H1 (cell line): Measurements from ENCODE around the gene TMBIM6. TPM values are rescaled to one million over a fixed set of nuclear protein-coding genes. Genes with fewer than 3 reads are reported as not detected.

ENCODE experiments used
- CTCF ChIA-PET: fragments of 300-600 bp; sonication (Branson Sonifier 250); formaldehyde crosslinking; loops from one replicate; lab custom pipeline; 2021; ENCODE audit not compliant: partially characterized antibody; lab: Charles Lee
- POLR2A ChIA-PET: fragments of 300-600 bp; sonication (Branson Sonifier 250); formaldehyde crosslinking; loops from one replicate; lab custom pipeline; 2021; ENCODE audit warnings: inconsistent platforms; ENCODE audit not compliant: partially characterized antibody; lab: Charles Lee
- DNase-seq, 2 experiments: peaks; one replicate each; pipeline versions ENCODE4 v3.0.0 to v3.0.0-alpha.2; 2010 to 2022; ENCODE audit warnings: low spot score in 2 of 2, low read depth in 1 of 2, mixed read lengths in 1 of 2
- FAIRE-seq: peaks from 2 replicates; lab custom pipeline; 2011; peaks lifted over from hg19 to GRCh38; lab: Jason Lieb, UNC
- H2AFZ ChIP-seq: 2 replicates; pipeline ENCODE4 v1.8.1; 2012; ENCODE audit warnings: low read length, inconsistent platforms
- H2AK5ac ChIP-seq: 2 replicates; pipeline ENCODE4 v1.6.1; 2013; ENCODE audit warnings: low read depth, low read length
- H2BK120ac ChIP-seq: replicated peaks from 2 replicates; pipeline ENCODE3; 2013; ENCODE audit warnings: low read depth, low read length, inconsistent platforms
- H2BK12ac ChIP-seq: 2 replicates; pipeline ENCODE4 v1.6.1; 2013; ENCODE audit warnings: low read depth, low read length
- H2BK15ac ChIP-seq: 2 replicates; pipeline ENCODE4 v1.6.1; 2013; ENCODE audit warnings: low read length
- H2BK20ac ChIP-seq: 2 replicates; pipeline ENCODE4 v1.6.1; 2013; ENCODE audit warnings: low read length
- H2BK5ac ChIP-seq: 2 replicates; pipeline ENCODE4 v1.6.1; 2013; ENCODE audit warnings: low read depth, low read length
- H3K14ac ChIP-seq: 2 replicates; pipeline ENCODE4 v1.6.1; 2013; ENCODE audit warnings: inconsistent platforms; ENCODE audit not compliant: insufficient read length
- H3K18ac ChIP-seq: 2 replicates; pipeline ENCODE4 v1.6.1; 2013; ENCODE audit warnings: low read length; ENCODE audit errors: extremely low read depth
- H3K23ac ChIP-seq: 2 replicates; pipeline ENCODE4 v1.6.1; 2013; ENCODE audit warnings: inconsistent platforms; ENCODE audit not compliant: insufficient read length
- H3K23me2 ChIP-seq: 2 replicates; pipeline ENCODE4 v1.6.1; 2013; ENCODE audit warnings: low read depth, low read length
- H3K27ac ChIP-seq: 2 replicates; pipeline ENCODE4 v1.6.1; 2011; ENCODE audit warnings: low read depth, low read length, inconsistent platforms
- H3K27me3 ChIP-seq, 4 experiments: replicated peaks in 1 of 4; 1 replicate in 1 of 4; 2 replicates in 3 of 4; pipeline versions ENCODE4 v1.6.1 to v1.8.1; 2011 to 2013; ENCODE audit warnings: low read length in 3 of 4, mild to moderate bottlenecking in 3 of 4, inconsistent platforms in 2 of 4, mixed read lengths in 2 of 4, moderate library complexity in 1 of 4; ENCODE audit not compliant: control insufficient read depth in 3 of 4, insufficient read depth in 3 of 4; ENCODE audit errors: extremely low read depth in 1 of 4
- H3K36me3 ChIP-seq, 4 experiments: 2 replicates each; pipeline versions ENCODE4 v1.6.1 to v1.8.1; 2011 to 2013; ENCODE audit warnings: mild to moderate bottlenecking in 4 of 4, low read length in 3 of 4, moderate library complexity in 2 of 4, control low read depth in 1 of 4, inconsistent platforms in 1 of 4; ENCODE audit not compliant: insufficient read depth in 4 of 4, control insufficient read depth in 2 of 4
- H3K4ac ChIP-seq: replicated peaks from 2 replicates; pipeline ENCODE3; 2013; ENCODE audit warnings: low read length, low read depth, mixed read lengths, inconsistent platforms; ENCODE audit not compliant: insufficient read length
- H3K4me1 ChIP-seq, 4 experiments: replicated peaks in 1 of 4; 1 replicate in 1 of 4; 2 replicates in 3 of 4; pipeline versions ENCODE4 v1.6.1 to v1.8.1; 2011 to 2013; ENCODE audit warnings: low read length in 3 of 4, inconsistent platforms in 2 of 4, mixed read lengths in 1 of 4; ENCODE audit not compliant: insufficient read depth in 4 of 4, control insufficient read depth in 3 of 4
- H3K4me2 ChIP-seq, 2 experiments: 2 replicates each; pipeline versions ENCODE4 v1.6.1 to v1.8.1; 2011 to 2013; ENCODE audit warnings: low read depth in 2 of 2, low read length in 2 of 2, control low read depth in 1 of 2, inconsistent platforms in 1 of 2, mild to moderate bottlenecking in 1 of 2; ENCODE audit not compliant: insufficient read depth in 1 of 2
- H3K4me3 ChIP-seq, 4 experiments: fragments of 200-600, 300-600 bp in 1 of 4; sonication (generic), shearing (Covaris generic), sonication (Bioruptor Twin) in 1 of 4; 2 replicates each; pipeline versions ENCODE4 v1.5.1 to v1.8.1; 2011 to 2016; ENCODE audit warnings: low read length in 4 of 4, low read depth in 3 of 4, control low read depth in 2 of 4, inconsistent platforms in 2 of 4, mild to moderate bottlenecking in 2 of 4, mixed read lengths in 1 of 4, moderate library complexity in 1 of 4; ENCODE audit not compliant: insufficient read depth in 2 of 4; ENCODE audit errors: extremely low read depth in 1 of 4
- H3K56ac ChIP-seq: replicated peaks from 2 replicates; pipeline ENCODE3; 2013; ENCODE audit warnings: low read depth, mild to moderate bottlenecking, mixed read lengths, low read length, inconsistent platforms; ENCODE audit not compliant: insufficient read length
- H3K79me1 ChIP-seq: 2 replicates; pipeline ENCODE4 v1.6.1; 2013; ENCODE audit warnings: low read depth, low read length, control low read depth
- H3K79me2 ChIP-seq, 2 experiments: 2 replicates each; pipeline versions ENCODE4 v1.6.1 to v1.8.1; 2012 to 2013; ENCODE audit warnings: low read length in 2 of 2, mild to moderate bottlenecking in 2 of 2, inconsistent platforms in 1 of 2; ENCODE audit not compliant: insufficient read depth in 2 of 2, control insufficient read depth in 1 of 2
- H3K9ac ChIP-seq, 4 experiments: replicated peaks in 1 of 4; 1 replicate in 1 of 4; 2 replicates in 3 of 4; pipeline versions ENCODE4 v1.6.1 to v1.8.1; 2011 to 2013; ENCODE audit warnings: low read depth in 3 of 4, low read length in 3 of 4, control low read depth in 2 of 4, mild to moderate bottlenecking in 2 of 4, moderate library complexity in 2 of 4, inconsistent platforms in 1 of 4; ENCODE audit errors: extremely low read depth in 1 of 4
- H3K9me3 ChIP-seq, 2 experiments: 2 replicates each; pipeline versions ENCODE4 v1.6.1 to v1.8.1; 2012 to 2013; ENCODE audit warnings: mild to moderate bottlenecking in 2 of 2, moderate library complexity in 2 of 2, control low read depth in 1 of 2, inconsistent platforms in 1 of 2, low read depth in 1 of 2, low read length in 1 of 2, mixed read lengths in 1 of 2; ENCODE audit not compliant: insufficient read depth in 2 of 2
- H4K20me1 ChIP-seq, 2 experiments: replicated peaks in 1 of 2; 2 replicates each; pipeline versions ENCODE3 to v1.8.1; 2011 to 2013; ENCODE audit warnings: inconsistent platforms in 2 of 2, low read length in 2 of 2, mild to moderate bottlenecking in 1 of 2; ENCODE audit not compliant: insufficient read depth in 2 of 2, control insufficient read depth in 1 of 2
- H4K5ac ChIP-seq: 2 replicates; pipeline ENCODE4 v1.6.1; 2013; ENCODE audit warnings: low read length, low read depth, mixed read lengths, inconsistent platforms; ENCODE audit not compliant: insufficient read length
- H4K8ac ChIP-seq: 2 replicates; pipeline ENCODE4 v1.8.0; 2013; ENCODE audit warnings: mild to moderate bottlenecking, moderate library complexity, low read length, inconsistent platforms; ENCODE audit not compliant: insufficient read depth; ENCODE audit errors: extremely low read depth
- H4K91ac ChIP-seq: replicated peaks from 2 replicates; pipeline ENCODE3; 2013; ENCODE audit warnings: low read length, mixed read lengths, inconsistent platforms; ENCODE audit not compliant: insufficient read length
- ASH2L ChIP-seq: fragments of 200-600, 300-600 bp; sonication (generic); IDR thresholded peaks from one replicate; pipeline ENCODE4 v1.7.1; 2017; ENCODE audit warnings: low read length
- POLR2A ChIP-seq, 2 experiments: IDR thresholded peaks; 1 replicate in 1 of 2; 2 replicates in 1 of 2; pipeline ENCODE4 v1.6.1; 2011; ENCODE audit warnings: low read depth in 2 of 2, low read length in 2 of 2, mild to moderate bottlenecking in 2 of 2; ENCODE audit errors: control extremely low read depth in 1 of 2
- SAP30 ChIP-seq: fragments of 300-600 bp; sonication (generic); IDR thresholded peaks from 2 replicates; pipeline ENCODE4 v1.7.1; 2012; ENCODE audit warnings: low read length, moderate library complexity, mild to moderate bottlenecking, inconsistent platforms; ENCODE audit not compliant: insufficient read depth, insufficient replicate concordance
- SIN3A ChIP-seq, 2 experiments: IDR thresholded peaks in 1 of 2; conservative IDR thresholded peaks in 1 of 2; 2 replicates each; pipeline ENCODE4 v1.6.1; 2011 to 2012; ENCODE audit warnings: low read length in 2 of 2, improper control_type of control experiment in 1 of 2, low read depth in 1 of 2, mild to moderate bottlenecking in 1 of 2
- TEAD4 ChIP-seq: IDR thresholded peaks from 2 replicates; pipeline ENCODE4 v1.6.1; 2012; ENCODE audit warnings: low read depth, low read length, inconsistent platforms, mixed read lengths
- whole genome bisulfite sequencing, 2 experiments: shearing (Covaris generic) in 1 of 2; methylation state at CpG; one replicate each; pipeline versions ENCODE4 v1.1.6 to v1.1.7; 2013 to 2015; ENCODE audit warnings: low lambda C conversion rate in 2 of 2, mixed read lengths in 2 of 2, inconsistent platforms in 1 of 2, low coverage in 1 of 2, missing lambda C conversion rate in 1 of 2; ENCODE audit not compliant: insufficient replicate concordance in 2 of 2, insufficient coverage in 1 of 2, insufficient read length in 1 of 2; ENCODE audit errors: extremely low coverage in 1 of 2, missing lambda C conversion rate in 1 of 2; 5-methylcytosine and 5-hydroxymethylcytosine counted together
- polyA plus RNA-seq, 7 experiments: library from polyadenylated mRNA; depleted of rRNA in 3 of 7; stranded (reverse) in 5 of 7; unstranded in 2 of 7; fragments of >200 nt in 5 of 7; fragments of 200-250 nt in 2 of 7; gene quantifications; 1 replicate in 5 of 7; 2 replicates in 1 of 7; 4 replicates in 1 of 7; pipeline versions ENCODE4 v1.2.1 to v1.2.3, GENCODE V29; 2011 to 2013; ENCODE audit warnings: missing spikeins in 2 of 7, mixed read lengths in 2 of 7
- total RNA-seq: library from RNA; stranded (reverse); fragmentation: NEBNext Ultra II Directional; extraction: Animal tissue kit (Norgen Biotek cat#: 25700); gene quantifications from 2 replicates; pipeline ENCODE4 v1.2.1, GENCODE V29; 2021

Gene TMBIM6
- total and polyA plus RNA-seq, 2 of the 8 experiments (the other 6 are each of a cell fraction or from before 2014, with no cell fraction given): 423 to 556 TPM

- TF ChIP-seq SIN3A (conservative IDR thresholded peaks at IDR 0.05 in 1 of 2, IDR thresholded peaks at IDR 0.05 in 1 of 2; ENCODE audit: low read depth in 1 of 2, low read length in 2 of 2): peak in 1 of 2 experiments; percentile 51; a peak in 1 of 4 replicates
- TF ChIP-seq POLR2A (IDR thresholded peaks at IDR 0.05; ENCODE audit: control extremely low read depth in 1 of 2, low read depth in 2 of 2, low read length in 2 of 2): 0 out of 3 replicates have a peak, but pooled peaks of 1 of the 2 experiments have one; percentile 58
- no peak for TF ChIP-seq TEAD4
- peak; percentile 57 for TF ChIP-seq ASH2L
- peak; percentile 56 for TF ChIP-seq SAP30
- Histone ChIP-seq H3K23me2 (peaks cover 10% of the 10 kb centered on the region), H3K79me2 (peaks cover 9 to 51% of the 10 kb centered on the region in 2 experiments), H4K20me1 (peaks cover 3 to 10% of the 10 kb centered on the region in 2 experiments), H3K18ac (no peak overlapping the region; the same call in 1 of the 2 replicates), H3K9me3 (no peaks in the 10 kb centered on the region), H3K27me3 (peaks cover 1 to 9% (median 6%) of the 10 kb centered on the region in 4 experiments), H4K5ac (peak overlapping the region; percentile 19), H2BK12ac (no peak overlapping the region), H2AFZ (no peak overlapping the region), H2BK120ac (no peak overlapping the region), H3K79me1 (no peaks in the 10 kb centered on the region; the same call in 1 of the 2 replicates), H3K4me3 (peak overlapping the region; percentile 53 to 82 (median 75)), H2AK5ac (no peak overlapping the region), H3K14ac (no peak overlapping the region), H3K9ac (peak overlapping the region; percentile 58 to 80 (median 64); a peak in 6 of 7 replicates), H2BK15ac (no peak overlapping the region), H3K4me1 (peaks cover 3 to 27% (median 8%) of the 10 kb centered on the region in 4 experiments), H3K23ac (no peak overlapping the region), H3K4ac (peak overlapping the region; percentile 0), H4K91ac (peak overlapping the region; percentile 71), H4K8ac (peak overlapping the region; percentile 94), H3K4me2 (peak overlapping the region; percentile 64 to 90), H2BK5ac (no peak overlapping the region), H3K56ac (peak overlapping the region; percentile 17), H2BK20ac (no peak overlapping the region), H3K36me3 (no peaks in the 10 kb centered on the region), H3K27ac (no peak overlapping the region)
- DNase-seq (peak in 1 of 2 experiments; percentile 70), FAIRE-seq (no peak)
- CTCF ChIA-PET: interaction anchor here (0.6 to 10.3 kb wide), 12 partner anchors 9 to 126 kb away, joined by 3 to 222 read pairs (median 4); partner anchors contain the start of gene TMBIM6
- WGBS, 2 experiments: 3% methylated on average over 20 of the region's 43 CpGs; no CpG with 5 or more reads in 1 of the 2 experiments
- POLR2A ChIA-PET: interaction anchor here (0.6 to 6.2 kb wide), 17 partner anchors 8 to 122 kb away, joined by 3 to 34 read pairs (median 5); partner anchors contain the start of genes NCKAP5L and TMBIM6
Observed at GRCh38 chr12:49706351-49707127, 34.8 kb upstream of the TMBIM6 start.
